Measurements from ENCODE around the gene HECTD2.
"Not testable (repeated sequence)": the region's sequence is repeated elsewhere in the genome, so short reads cannot be mapped to it uniquely, and the experiment has no call there.

The HECTD2 gene

DNA sequence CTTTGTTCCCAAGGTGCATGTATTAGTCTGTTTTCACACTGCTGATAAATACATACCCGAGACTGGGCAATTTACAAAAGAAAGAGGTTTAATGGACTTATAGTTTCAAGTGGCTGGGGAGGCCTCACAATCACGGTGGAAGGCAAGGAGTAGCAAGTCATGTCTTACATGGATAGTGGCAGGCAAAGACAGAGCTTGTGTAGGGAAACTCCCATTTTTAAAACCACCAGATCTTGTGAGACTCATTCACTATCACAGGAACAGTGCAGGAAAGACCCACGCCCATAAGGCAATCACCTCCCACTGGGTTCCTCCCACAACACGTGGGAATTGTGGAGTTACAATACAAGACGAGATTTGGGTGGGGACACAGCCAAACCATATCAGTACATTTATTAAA is 129.8 kb downstream of the HECTD2 start:
- no peak for ATAC-seq

DNA sequence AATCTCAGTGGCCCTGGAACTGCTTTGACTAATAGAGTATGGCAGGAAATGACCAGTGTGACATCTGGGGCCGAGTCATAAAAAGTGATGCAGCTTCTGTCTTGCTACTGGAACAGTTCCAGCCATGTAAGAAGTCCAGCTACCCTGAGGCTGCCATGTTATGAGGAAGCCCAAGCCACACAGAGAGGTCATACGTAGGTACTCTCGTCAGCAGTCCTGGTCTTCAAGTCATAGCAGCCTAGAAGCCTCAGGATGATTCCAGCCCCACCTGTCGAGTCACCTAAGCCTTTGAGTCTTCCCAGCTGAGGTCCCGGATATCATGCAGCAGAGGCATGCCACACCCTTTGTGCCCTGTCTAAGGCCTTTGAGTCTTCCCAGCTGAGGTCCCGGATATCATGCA is 130.6 kb downstream of the HECTD2 start:
- ATAC-seq, result no peak

DNA sequence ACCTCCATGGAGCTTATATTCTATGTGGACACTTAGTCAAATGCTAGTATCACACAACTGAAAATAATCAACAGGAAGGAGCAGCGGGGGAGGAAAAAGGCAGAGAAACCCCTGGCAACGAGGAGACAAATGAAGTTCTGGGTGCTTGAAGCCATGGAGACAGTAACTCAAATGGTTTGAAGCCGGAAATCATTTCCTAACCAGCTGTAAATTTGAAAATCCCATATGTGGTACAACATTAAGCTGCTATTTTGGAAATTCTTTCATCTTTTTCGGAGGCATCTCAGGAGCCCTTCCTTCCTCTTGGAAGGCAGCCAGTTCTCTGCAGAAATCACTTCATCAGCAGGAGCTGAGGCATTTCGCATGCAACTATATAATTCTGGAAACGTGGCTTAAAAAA is 131.3 kb downstream of the HECTD2 start:
- no peak for ATAC-seq

DNA sequence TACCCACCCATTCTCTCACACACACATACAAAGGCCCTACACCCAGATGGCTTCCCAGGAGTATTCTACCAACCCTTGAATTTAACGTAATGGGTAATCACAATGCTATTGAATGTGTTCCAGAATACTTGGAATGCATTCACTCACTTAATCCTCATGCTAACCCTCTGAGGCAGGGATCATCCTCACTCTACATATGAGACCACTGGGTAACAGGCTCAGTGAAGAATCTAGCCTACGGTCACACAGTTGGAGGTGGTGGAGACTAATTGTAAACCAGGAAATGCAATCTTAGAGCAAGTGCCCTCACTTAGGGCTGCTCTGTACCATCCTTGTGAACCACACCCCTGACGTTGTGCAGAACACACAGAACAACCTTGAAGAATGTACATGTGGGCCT is 135.2 kb downstream of the HECTD2 start:
- ATAC-seq, result no peak

DNA sequence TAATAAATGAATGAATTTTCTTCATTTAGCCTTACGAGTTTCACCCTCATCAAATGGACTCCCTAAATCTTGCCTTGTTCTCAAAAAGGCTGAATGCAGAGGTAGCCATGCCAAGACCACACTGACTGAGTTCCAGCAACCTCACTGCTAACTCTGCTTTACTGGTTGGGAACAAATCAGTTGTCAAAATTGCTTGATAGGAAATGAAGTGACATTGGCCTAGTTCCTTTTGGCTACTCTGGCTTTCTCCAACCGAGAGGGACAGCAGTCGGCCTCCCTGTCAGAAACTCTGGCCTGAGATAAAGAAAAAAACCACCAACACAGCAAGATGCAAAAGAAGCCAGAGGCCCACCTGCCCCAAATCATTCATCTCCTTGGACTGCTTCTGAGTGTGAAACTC is 135.7 kb downstream of the HECTD2 start:
- no peak for ATAC-seq

DNA sequence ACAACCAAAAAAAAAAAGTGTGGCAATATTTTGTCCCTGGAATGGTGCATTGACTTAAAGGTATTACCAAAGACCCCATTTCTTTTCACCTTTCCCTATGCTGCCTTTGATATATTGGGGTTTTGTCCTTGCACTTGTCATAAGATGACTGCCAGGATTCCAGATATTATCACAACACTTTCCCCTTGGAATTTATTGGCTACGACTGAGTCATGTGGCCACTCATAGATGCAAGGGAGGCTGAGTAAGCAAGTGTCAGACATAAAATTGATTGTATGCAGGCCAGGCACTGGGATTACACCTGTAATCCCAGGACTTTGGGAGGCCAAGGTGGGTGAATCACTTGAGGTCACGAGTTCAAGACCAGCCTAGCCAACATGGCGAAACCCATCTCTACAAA is 139.1 kb downstream of the HECTD2 start:
- no peak for ATAC-seq

DNA sequence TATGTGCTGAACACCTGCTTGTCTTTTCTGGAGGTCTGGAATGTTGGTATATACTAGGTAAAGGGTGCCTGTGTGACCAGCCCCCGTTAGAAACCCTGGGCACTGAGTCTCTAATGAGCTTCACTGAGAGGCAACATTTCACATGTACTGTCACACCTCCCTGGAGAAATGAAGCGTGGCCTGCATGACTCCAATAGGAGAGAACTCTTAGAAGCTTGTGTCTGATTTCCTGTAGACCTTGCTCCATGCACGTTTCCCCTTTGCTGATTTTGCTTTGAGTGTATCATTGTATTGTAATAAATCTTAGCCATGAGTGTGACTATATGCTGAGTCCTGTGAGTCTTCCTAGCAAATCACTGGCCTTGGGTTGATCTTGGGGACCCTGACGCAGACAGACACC is 139.9 kb downstream of the HECTD2 start:
- no peak for ATAC-seq

DNA sequence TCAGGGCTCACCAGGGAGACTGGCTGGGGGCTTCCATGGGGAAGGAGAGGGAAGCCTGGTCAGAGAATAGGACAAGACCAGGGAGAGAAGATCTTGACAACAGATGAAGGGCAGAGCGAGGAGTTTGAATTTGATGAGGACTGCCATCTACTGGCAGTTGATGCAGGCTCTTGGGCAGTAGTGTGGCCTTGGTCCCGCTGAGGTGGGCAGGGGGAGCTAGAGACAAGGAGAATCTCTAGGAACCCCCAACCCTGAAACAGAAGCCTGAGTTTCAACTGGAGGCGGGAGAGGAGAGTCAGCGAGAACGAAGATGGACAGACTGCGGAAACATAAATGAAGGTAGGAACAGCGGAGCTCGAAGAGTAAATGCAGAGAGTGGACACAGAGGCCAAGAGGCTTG is 141.7 kb downstream of the HECTD2 start:
- ATAC-seq, result no peak

DNA sequence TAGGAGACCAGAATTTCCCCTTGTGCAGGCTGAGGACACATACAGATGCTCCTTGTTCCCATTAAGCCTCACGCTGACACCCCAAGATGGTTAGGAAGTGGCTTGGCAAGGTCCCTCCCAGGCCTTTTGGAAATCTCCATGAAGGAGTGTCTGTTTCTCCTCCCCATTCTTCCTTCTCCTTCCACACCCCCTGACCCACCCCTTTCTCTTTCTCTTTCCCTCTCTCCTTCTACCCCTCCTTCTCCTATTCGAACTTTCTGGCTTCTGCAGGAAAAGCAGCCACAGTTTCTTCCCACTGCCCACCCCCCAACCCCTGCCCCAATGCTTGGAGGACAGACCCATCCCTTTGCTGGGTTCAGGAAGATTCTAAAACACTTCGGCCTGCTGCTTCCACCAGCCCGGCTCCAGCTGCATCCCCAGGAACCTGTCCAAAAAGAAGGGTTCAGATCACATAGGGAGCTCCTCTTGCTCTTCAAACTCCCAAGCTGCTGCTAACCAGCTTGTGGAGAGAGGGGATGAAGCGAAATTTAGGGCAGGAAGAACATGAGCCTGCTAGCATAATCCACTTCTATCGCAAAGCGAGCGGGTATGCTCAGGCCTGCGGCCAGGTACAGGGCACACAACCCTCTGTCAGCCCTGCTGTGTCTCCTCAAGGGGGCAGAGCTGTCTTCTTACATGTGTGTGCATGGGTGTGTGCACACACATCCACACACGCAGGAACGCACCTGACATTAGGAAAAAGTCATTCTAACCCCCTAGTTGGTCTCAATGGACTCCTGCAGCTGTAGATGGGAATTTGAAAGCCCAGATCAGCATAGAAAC is 142.3 kb downstream of the HECTD2 start:
- no peak for ATAC-seq

DNA sequence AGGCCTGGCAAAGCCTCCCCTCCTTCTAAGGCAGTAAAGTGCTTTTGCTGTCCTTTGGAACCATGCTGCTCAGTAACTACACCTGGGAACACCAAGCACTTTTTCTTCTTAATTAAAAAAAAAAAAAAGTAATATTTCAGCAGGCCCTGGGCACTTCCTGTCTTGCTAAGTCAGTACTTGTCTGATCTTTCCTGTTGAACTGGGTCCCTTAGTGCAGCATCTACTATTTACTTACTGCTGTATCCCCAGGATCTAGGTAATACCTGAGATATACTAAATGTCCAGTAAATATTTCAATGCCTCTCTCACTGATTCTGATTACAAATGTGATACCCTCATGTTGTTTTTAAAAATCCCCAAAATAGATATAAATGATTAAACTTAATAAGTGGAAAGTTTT is 145.3 kb downstream of the HECTD2 start:
- no peak for ATAC-seq

DNA sequence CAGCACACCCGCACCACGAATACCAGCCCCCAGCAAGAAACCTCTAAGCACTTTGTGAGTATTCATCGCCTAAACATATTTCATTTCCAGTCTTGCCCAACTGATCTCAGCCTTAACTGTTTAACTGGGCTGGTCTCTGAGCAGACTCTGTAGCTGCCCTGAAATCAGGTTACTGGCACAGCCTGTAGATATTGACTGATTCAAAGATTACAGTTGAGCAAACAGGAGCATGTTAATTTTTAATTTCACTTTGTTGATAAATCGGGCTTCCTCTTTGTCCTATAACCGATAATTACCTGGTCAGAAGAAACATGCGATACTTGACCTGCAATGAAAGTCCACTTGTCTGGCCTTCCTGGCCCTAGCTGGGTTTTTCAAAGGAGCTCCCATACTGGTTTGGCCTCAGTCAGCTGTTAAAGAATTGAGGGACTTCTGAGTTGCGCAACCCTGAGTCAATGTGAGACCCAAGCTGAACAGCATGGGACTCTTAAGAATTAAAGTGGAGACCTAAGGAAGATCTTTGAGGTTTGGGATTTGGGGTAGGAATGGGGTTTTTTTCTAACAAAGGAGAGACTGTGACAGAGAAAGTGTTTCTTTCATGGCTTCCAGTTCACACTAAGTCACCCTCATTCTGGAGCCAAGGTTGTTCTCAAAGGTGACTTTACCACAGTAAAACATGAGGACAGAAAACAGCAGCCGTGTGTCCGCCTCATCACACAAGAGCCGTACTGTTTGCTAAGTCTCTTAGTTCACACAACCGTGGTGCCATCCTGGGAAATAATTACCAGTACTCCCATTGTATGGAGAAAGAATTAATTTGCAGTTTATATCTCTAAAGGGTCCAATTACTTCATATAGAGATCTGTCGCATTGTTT is 146.8 kb downstream of the HECTD2 start:
- ATAC-seq, result no peak

DNA sequence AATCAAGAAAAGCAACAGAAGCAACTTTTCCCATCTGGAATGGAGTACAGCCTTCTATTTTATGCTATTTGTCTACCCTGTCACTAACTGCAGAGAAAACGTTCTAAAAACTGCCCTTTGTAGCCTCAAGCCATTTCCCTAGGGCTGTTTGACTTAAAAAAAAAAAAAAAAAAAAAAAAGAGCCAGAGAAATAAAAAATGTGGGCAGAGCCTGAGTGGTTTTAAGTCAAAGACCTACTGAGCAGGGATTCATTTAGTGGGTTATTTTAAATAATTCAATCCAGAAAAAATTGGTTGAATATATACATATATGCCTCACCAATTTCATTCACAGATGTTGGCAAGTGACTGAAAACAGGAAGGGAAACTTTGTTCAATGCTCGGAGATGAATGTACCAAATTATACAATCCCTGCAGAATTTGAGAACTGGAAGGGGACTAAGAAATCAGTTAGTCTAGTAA is 147.5 kb downstream of the HECTD2 start:
- no peak for ATAC-seq

DNA sequence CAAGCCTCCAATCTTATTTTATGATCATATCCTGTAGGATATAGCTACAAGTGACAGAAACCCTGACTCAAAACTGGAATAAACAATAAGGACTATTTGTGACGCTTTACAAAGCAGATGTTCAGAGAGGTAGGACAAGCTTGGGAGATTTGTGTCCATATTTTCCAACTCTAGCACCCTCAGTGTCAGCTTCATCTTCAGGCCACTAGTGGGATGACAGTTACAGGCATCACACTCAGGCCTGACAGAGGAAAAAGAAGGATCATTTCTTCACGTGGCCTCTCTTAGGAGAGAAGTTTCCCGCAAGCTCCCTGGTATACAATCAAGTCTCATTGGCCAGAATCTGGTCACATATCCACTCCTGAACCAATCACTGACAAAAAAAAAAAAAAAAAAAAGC is 148.3 kb downstream of the HECTD2 start:
- no peak for ATAC-seq

DNA sequence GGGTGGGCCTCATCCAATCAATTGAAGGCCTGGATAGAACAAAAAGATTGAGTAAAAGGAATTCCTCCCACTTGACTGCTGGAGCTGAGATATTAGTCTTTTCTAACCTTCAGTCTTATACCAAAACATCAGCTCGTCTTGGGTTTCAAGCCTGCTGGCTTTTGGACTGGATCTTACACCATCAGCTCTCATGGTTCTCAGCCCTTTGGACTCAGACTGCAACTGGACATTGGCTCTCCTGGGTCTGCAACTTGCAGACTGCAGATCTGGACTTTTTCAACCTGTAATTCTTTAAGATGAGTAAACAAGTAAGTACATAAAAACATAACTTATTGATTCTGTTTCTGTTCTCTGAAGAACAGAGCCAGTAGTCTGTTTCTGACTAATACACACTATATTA is 149.0 kb downstream of the HECTD2 start:
- no peak for ATAC-seq

DNA sequence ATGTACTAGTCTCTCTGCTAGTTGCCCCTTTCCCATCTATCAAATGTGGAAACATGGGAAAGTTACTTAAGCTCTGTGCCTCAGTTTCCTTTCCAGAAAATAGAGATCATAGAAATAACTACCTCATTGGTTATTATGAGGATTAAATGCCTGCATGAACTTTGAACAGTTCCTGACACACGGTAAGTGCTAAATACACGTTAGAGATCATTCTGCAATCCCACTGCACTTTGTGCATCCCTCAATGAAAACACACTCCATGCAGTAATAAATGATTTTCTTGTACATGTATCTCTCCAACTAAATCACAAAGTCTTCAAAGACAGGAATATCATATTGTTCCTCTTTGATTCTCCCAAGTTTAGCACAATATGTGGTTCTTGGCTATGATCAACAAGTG is 149.6 kb downstream of the HECTD2 start:
- no peak for ATAC-seq

DNA sequence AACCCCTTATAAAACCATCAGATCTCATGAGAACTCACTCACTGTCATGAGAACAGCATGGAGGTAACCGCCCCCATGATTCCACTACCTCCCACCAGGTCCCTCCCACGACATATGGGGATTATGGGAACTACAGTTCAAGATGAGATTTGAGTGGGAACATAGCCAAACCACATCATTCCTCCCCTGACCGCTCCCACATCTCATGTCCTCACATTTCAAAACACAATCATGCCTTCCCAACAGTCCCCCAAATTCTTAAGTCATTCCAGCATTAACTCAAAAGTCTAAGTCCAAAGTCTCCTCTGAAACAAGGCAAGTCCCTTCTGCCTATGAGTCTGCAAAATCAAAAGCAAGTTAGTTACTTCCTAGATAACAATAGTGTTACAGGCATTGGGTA is 150.7 kb downstream of the HECTD2 start:
- not testable (repeated sequence) for ATAC-seq

DNA sequence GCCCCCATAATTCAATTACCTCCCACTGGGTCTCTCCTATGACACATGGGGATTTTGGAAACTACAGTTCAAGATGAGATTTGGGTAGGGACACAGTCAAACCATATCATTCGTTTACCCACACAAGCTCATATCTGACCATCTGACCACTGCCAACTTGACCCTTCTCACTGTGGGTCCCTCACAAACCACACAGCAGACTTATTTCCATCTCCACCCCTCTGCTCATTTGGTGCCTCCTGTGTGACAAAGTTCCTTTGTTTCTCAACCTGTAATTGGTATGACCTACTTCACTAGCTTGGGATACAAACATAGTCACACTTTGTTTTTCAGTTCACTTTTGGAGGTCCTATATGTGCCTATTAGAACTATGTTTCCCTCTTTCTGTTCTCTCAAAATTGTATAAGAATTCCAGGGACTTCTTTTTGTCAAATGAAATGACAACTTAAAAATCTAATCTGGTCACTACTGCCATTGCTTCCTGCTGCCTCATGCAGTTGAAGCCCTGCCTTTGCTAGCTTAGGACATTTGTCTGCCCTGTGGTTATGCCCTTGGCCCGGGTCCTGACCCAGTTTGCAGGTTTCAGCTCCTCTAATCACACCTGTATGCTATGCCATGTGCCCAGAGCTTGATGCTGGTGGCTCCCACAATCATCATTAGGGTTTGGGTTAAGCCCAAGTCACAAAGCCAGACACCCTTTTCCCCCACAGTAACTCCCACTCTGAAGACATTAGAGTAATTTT is 152.9 kb downstream of the HECTD2 start:
- ATAC-seq, result no peak

DNA sequence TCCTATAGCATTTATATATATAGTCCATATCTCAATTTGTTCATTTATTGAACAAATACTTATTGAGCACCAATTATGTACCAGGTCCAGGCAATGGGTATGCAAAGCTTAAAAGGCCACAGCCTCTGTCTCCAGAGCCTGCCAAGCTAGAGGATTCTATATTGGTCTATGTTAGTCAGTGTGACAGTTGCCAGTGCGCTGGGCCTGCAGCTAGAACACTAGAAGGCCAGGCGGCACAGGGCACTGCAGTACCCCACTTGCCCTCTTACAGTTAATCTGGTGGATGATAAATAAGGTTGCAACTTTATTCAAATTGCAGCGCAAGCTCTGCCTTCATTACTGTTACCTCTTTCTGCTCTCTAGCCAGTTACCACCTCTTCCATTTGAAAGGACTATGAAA is 153.9 kb downstream of the HECTD2 start:
- ATAC-seq, result no peak

All from activated CD4-positive, CD25-positive, alpha-beta regulatory T cell treated with anti-CD3 and anti-CD28 coated beads, Interleukin-2, amount 50 U/mL, for 24 hours (primary cell).